CD4-positive, CD25-positive, alpha-beta regulatory T cell (primary cell): ENCODE measurements around the gene MYH9. TPM values are rescaled to one million over a fixed set of nuclear protein-coding genes. Genes with fewer than 3 reads are reported as not detected.
"Not testable (repeated sequence)": the region's sequence is repeated elsewhere in the genome, so short reads cannot be mapped to it uniquely, and the experiment has no call there.

ENCODE experiments used
- ATAC-seq, 2 donors: fragments of 150-1000 bp; cut with Tn5 transposase; one replicate each; pipeline ENCODE4 v1.10.0; 2021; ENCODE audit warnings: low read depth in 2 of 2, moderate number of reproducible peaks in 2 of 2, moderate library complexity in 1 of 2
- DNase-seq, 3 donors: peaks; one replicate each; pipeline versions ENCODE4 v3.0.0 to v3.0.0-alpha.2; 2012 to 2022; ENCODE audit warnings: mixed read lengths in 1 of 3
- H3K27ac ChIP-seq: one replicate; pipeline ENCODE4 v1.7.0; 2013; ENCODE audit warnings: mild to moderate bottlenecking, low read length; ENCODE audit not compliant: insufficient read depth, poor library complexity, severe bottlenecking
- H3K27me3 ChIP-seq: one replicate; pipeline ENCODE4 v1.7.0; 2013; ENCODE audit warnings: low read length; ENCODE audit not compliant: control insufficient read depth, insufficient read depth
- H3K36me3 ChIP-seq: one replicate; pipeline ENCODE4 v1.7.0; 2013; ENCODE audit warnings: mild to moderate bottlenecking, low read length, moderate library complexity; ENCODE audit not compliant: control insufficient read depth, insufficient read depth
- H3K4me1 ChIP-seq: 2 replicates; pipeline ENCODE4 v1.7.0; 2013; ENCODE audit warnings: mild to moderate bottlenecking, low read length; ENCODE audit not compliant: insufficient read depth, control insufficient read depth, poor library complexity, severe bottlenecking
- H3K4me3 ChIP-seq: one replicate; pipeline ENCODE4 v1.7.0; 2013; ENCODE audit warnings: low read depth, mild to moderate bottlenecking, low read length, moderate library complexity
- H3K9me3 ChIP-seq, 2 experiments: 1 replicate in 1 of 2; 2 replicates in 1 of 2; pipeline ENCODE4 v1.7.0; 2013; ENCODE audit warnings: low read length in 2 of 2, mild to moderate bottlenecking in 1 of 2, moderate library complexity in 1 of 2; ENCODE audit not compliant: control insufficient read depth in 2 of 2
- H3K27ac Mint-ChIP-seq, 3 donors: one replicate each; pipeline ENCODE4 v1.8.0; 2020 to 2022; ENCODE audit warnings: mild to moderate bottlenecking in 3 of 3, mixed read lengths in 3 of 3, moderate library complexity in 2 of 3
- H3K27me3 Mint-ChIP-seq: one replicate; pipeline ENCODE4 v1.8.0; 2022; ENCODE audit warnings: mild to moderate bottlenecking, mixed read lengths
- H3K36me3 Mint-ChIP-seq: one replicate; pipeline ENCODE4 v1.8.0; 2020; ENCODE audit warnings: mixed read lengths
- H3K4me1 Mint-ChIP-seq, 4 donors: one replicate each; pipeline ENCODE4 v1.8.0; 2020 to 2022; ENCODE audit warnings: mixed read lengths in 4 of 4, mild to moderate bottlenecking in 1 of 4
- H3K4me3 Mint-ChIP-seq, 4 donors: one replicate each; pipeline ENCODE4 v1.8.0; 2020 to 2022; ENCODE audit warnings: mild to moderate bottlenecking in 4 of 4, mixed read lengths in 4 of 4, moderate library complexity in 3 of 4
- H3K9me3 Mint-ChIP-seq, 7 donors: one replicate each; pipeline ENCODE4 v1.8.0; 2020 to 2022; ENCODE audit warnings: mixed read lengths in 7 of 7, mild to moderate bottlenecking in 3 of 7, moderate library complexity in 2 of 7
- polyA plus RNA-seq, 4 donors: library from polyadenylated mRNA; unstranded; fragments of 300-500 nt; fragmentation: Illumina TruSeq; gene quantifications; one replicate each; pipeline ENCODE4 v1.2.3, GENCODE V29; 2021
- total RNA-seq: library from RNA; stranded (reverse); gene quantifications from one replicate; pipeline ENCODE4 v1.2.3, GENCODE V29; 2022

Gene MYH9
- total and polyA plus RNA-seq, 5 donors from 2014 or later = 80.0 to 1,341 (median 98.1) TPM

DNA sequence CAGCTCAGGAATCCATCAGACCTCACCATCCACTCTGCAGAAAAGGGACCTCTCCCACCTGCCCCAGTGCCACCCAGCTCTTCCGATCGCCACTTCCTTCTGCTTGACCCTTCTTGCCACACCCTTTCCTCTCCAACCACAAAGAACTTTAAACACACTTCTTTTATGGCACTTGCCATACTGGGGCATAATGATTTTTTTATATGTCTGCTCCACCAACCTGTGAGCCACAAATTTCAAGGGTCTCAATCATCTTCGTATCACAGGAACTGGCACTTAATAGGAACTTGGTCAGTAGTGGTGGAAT is 11.7 kb upstream of the MYH9 start:
- H3K27me3 ChIP-seq = no peaks in the 10 kb centered on the region
- H3K27ac ChIP-seq = no peak overlapping the region
- ATAC-seq = no peak
- Mint-ChIP-seq H3K4me3 (peak overlapping the region in 1 of 4 donors; percentile 6), H3K9me3 (no peaks in the 10 kb centered on the region), H3K27me3 (no peaks in the 10 kb centered on the region), H3K4me1 (peaks cover 12 to 46% (median 28%) of the 10 kb centered on the region in 4 donors), H3K36me3 (no peaks in the 10 kb centered on the region), H3K27ac (peak overlapping the region in 1 of 3 donors; percentile 11)
- peak in 1 of 3 donors; percentile 36 for DNase-seq
- H3K4me3 ChIP-seq = peak overlapping the region; percentile 10
- no peaks in the 10 kb centered on the region for H3K9me3 ChIP-seq
- H3K36me3 ChIP-seq = no peaks in the 10 kb centered on the region
- peaks cover 13% of the 10 kb centered on the region for H3K4me1 ChIP-seq

- Histone ChIP-seq H3K4me3 (no peak overlapping the region), H3K9me3 (no peaks in the 10 kb centered on the region), H3K4me1 (peaks cover 10% of the 10 kb centered on the region), H3K27me3 (no peaks in the 10 kb centered on the region), H3K36me3 (no peaks in the 10 kb centered on the region), H3K27ac (no peak overlapping the region)
- Mint-ChIP-seq H3K4me3 (peak overlapping the region in 1 of 4 donors; percentile 6), H3K27ac (peak overlapping the region in 2 of 3 donors; percentile 11 to 35), H3K36me3 (no peaks in the 10 kb centered on the region), H3K9me3 (no peaks in the 10 kb centered on the region), H3K27me3 (no peaks in the 10 kb centered on the region), H3K4me1 (peaks cover 12 to 47% (median 27%) of the 10 kb centered on the region in 4 donors)
- DNase-seq (no peak), ATAC-seq (no peak)
Measured at GRCh38 chr22:36398601-36399471, 11.1 kb upstream of the MYH9 start.

DNA sequence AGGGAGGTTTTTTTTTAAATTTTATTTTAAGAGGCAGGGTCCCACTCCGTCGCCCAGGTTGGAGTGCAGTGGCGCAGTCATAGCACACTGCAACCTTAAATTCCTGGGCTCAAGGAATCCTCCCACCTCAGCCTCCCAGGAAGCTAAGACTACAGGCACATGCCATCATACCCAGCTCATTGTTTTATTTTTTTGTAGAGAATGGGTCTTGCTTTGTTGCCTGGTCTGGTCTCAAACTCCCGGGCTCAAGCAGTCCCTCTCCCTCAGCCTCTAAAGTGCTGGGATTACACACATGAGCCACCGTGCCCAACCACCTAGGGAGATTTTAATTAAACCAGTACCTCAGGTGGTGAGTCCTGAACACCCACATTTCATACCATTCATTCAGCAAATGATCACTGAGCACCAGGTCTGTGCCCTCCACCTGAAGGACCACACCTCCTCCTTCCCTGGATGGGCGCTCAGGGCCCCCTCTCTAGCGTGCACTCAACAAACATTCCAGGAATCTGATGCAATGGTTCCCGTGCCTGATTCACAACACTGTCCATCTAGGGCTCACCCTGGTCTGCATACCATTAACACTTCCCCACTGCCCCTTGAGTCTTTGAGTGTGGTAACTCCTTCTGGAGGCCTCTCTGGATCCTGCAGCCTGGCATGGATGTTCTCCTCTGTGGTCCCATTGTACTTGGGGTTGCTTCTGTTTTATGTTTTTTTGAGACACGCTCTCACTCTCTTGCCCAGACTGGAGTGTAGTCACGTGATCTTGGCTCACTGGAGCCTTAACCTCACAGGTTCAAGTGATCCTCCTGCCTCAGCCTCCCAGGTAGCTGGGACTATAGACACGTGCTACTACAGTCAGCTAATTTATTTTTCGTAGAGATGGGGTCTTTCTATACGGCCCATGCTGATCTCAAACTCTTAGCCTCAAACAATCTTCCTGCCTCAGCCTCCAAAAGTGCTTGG is 9.6 kb upstream of the MYH9 start:
- no peak overlapping the region for H3K4me3 Mint-ChIP-seq
- peaks cover 10% of the 10 kb centered on the region for H3K4me1 ChIP-seq
- H3K4me3 ChIP-seq = no peak overlapping the region
- no peak for DNase-seq
- peaks cover 12 to 44% (median 27%) of the 10 kb centered on the region in 4 donors for H3K4me1 Mint-ChIP-seq
- H3K36me3 Mint-ChIP-seq = no peaks in the 10 kb centered on the region
- H3K36me3 ChIP-seq = no peaks in the 10 kb centered on the region
- H3K27ac ChIP-seq = no peak overlapping the region
- H3K27me3 Mint-ChIP-seq = no peaks in the 10 kb centered on the region
- H3K9me3 Mint-ChIP-seq = no peaks in the 10 kb centered on the region
- no peak for ATAC-seq
- no peaks in the 10 kb centered on the region for H3K27me3 ChIP-seq
- H3K9me3 ChIP-seq = no peaks in the 10 kb centered on the region
- H3K27ac Mint-ChIP-seq = peak overlapping the region in 2 of 3 donors; percentile 35 to 85

GRCh38 chr22:36395915-36396314 is 8.1 kb upstream of the MYH9 start:
- no peak for ATAC-seq
- Mint-ChIP-seq H3K27ac (peak overlapping the region in 2 of 3 donors; percentile 3 to 84), H3K27me3 (no peaks in the 10 kb centered on the region), H3K4me1 (peaks cover 12 to 44% (median 27%) of the 10 kb centered on the region in 4 donors), H3K9me3 (no peaks in the 10 kb centered on the region), H3K4me3 (no peak overlapping the region), H3K36me3 (no peaks in the 10 kb centered on the region)
- no peaks in the 10 kb centered on the region for H3K36me3 ChIP-seq
- H3K27ac ChIP-seq = no peak overlapping the region
- H3K9me3 ChIP-seq = no peaks in the 10 kb centered on the region
- no peaks in the 10 kb centered on the region for H3K27me3 ChIP-seq
- peaks cover 10% of the 10 kb centered on the region for H3K4me1 ChIP-seq
- no peak overlapping the region for H3K4me3 ChIP-seq
- no peak for DNase-seq

GRCh38 chr22:36395055-36395849 is 7.5 kb upstream of the MYH9 start:
- Histone ChIP-seq H3K27me3 (no peaks in the 10 kb centered on the region), H3K36me3 (no peaks in the 10 kb centered on the region), H3K4me3 (no peak overlapping the region), H3K9me3 (no peaks in the 10 kb centered on the region), H3K4me1 (peaks cover 10% of the 10 kb centered on the region), H3K27ac (no peak overlapping the region)
- Mint-ChIP-seq H3K36me3 (no peaks in the 10 kb centered on the region), H3K4me3 (no peak overlapping the region), H3K27me3 (no peaks in the 10 kb centered on the region), H3K9me3 (no peaks in the 10 kb centered on the region), H3K4me1 (peaks cover 12 to 44% (median 29%) of the 10 kb centered on the region in 4 donors), H3K27ac (peak overlapping the region in 1 of 3 donors; percentile 68)
- no peak for ATAC-seq
- DNase-seq = no peak

DNA sequence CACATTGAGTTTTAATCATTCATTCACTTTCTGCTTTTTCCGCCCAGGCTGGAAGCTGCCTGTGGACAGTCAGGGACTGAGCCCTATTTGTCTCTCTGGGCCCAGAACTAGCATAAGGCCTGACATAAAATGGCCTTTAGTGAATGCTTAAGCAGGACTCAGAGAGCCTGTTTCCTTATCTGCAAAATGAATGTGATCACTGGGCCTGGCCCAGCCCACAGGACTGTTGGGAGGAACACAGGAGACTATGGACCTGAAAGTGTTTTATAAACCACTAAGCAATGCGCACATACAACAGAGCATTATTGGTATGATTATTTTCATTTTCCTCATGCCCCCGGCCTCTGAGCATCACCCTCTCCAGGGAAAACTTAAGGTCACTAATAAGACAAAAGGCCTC is 3.9 kb upstream of the MYH9 start:
- ATAC-seq = no peak
- no peaks in the 10 kb centered on the region for H3K9me3 ChIP-seq
- no peaks in the 10 kb centered on the region for H3K27me3 ChIP-seq
- H3K4me1 ChIP-seq = peaks cover 7% of the 10 kb centered on the region
- H3K4me1 Mint-ChIP-seq = peaks cover 7 to 36% (median 19%) of the 10 kb centered on the region in 4 donors
- H3K9me3 Mint-ChIP-seq = no peaks in the 10 kb centered on the region
- no peak overlapping the region for H3K27ac Mint-ChIP-seq
- H3K27me3 Mint-ChIP-seq = peaks cover 4% of the 10 kb centered on the region
- DNase-seq = no peak
- peak overlapping the region in 2 of 4 donors; percentile 10 to 69 for H3K4me3 Mint-ChIP-seq
- no peaks in the 10 kb centered on the region for H3K36me3 ChIP-seq
- no peaks in the 10 kb centered on the region for H3K36me3 Mint-ChIP-seq
- H3K27ac ChIP-seq = no peak overlapping the region
- no peak overlapping the region for H3K4me3 ChIP-seq

DNA sequence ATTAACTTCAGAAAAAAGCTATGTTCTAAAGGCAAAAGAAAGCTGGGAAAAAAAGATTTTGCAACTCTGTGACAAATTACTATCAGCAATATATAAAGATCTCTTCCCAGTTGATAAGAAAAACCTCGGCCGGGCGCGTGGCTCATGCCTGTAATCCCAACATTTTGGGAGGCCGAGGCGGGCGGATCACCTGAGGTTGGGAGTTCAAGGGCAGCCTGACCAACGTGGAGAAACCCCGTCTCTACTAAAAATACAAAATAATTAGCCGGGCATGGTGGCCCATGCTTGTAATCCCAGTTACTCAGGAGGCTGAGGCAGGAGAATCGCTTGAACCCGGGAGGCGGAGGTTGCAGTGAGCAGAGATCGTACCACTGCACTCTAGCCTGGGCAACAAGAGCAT is 1.4 kb upstream of the MYH9 start:
- DNase-seq, H3K9me3 Mint-ChIP-seq, H3K36me3 Mint-ChIP-seq, H3K9me3 ChIP-seq, H3K27me3 ChIP-seq, H3K27ac ChIP-seq, H3K36me3 ChIP-seq, ATAC-seq: not testable (repeated sequence)
- H3K4me1 Mint-ChIP-seq = peaks cover 7 to 37% (median 19%) of the 10 kb centered on the region in 4 donors
- H3K4me3 Mint-ChIP-seq = peak overlapping the region; percentile 35 to 98 (median 90)
- Histone ChIP-seq H3K4me1 (peaks cover 27% of the 10 kb centered on the region), H3K4me3 (peak overlapping the region; percentile 79)
- H3K27ac Mint-ChIP-seq = peak overlapping the region in 1 of 3 donors; percentile 83
- H3K27me3 Mint-ChIP-seq = peaks cover 10% of the 10 kb centered on the region
